ENCODE data around the gene U2AF1. TPM values are rescaled to one million over a fixed set of nuclear protein-coding genes. Genes with fewer than 3 reads are reported as not detected.
"Not testable (repeated sequence)": the region's sequence is repeated elsewhere in the genome, so short reads cannot be mapped to it uniquely, and the experiment has no call there.

Gene U2AF1
- total RNA-seq, 2 experiments from 2014 or later = 38.5 to 50.5 TPM

DNA sequence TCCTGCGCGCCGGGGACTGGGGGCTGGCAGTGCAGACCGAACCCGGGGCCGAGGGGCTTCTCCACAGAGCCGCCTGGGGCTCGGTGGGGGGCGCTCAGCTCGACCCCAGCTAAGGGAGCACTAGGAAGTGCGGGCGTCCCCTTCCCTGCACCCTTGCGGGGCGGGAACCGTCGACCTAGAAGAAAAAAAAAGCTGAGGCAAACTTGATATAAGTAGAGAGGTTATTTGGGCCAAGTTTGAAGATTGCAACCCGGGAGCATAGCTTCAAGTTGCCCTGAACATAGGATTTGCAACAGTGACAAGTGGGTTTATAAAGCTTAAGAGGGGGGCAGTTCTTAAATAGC is 396 bp upstream of the U2AF1 start:
- DNase-seq; intact Hi-C loops (cut with micrococcal nuclease); H3K4me3 Mint-ChIP-seq; H3K27ac Mint-ChIP-seq; H3K36me3 Mint-ChIP-seq; H3K9me3 Mint-ChIP-seq; H3K27me3 Mint-ChIP-seq; CTCF ChIA-PET; POLR2A ChIA-PET; H3K4me1 Mint-ChIP-seq (ENCODE audit: low read depth): not testable (repeated sequence)

DNA sequence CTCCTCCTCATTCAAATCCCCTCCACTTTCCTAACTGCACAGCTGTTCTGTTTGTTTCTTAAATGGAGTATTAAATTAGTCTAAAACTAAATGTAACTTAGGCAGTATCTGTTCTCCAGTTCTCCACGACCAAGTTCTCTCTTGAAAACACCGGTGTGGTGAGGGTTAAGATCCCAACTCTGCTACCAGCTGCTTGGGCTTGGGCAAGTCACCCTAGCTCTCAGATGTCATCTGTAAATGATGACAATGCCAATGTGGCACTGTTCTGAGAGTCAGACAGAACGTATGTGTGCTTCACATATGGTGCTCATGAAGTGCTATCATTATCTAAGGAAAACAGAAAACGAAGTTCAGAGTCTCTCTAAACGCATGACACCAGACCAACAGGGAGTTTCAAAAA is 2.7 kb downstream of the U2AF1 start:
- POLR2A ChIA-PET; H3K27ac Mint-ChIP-seq; CTCF ChIA-PET; H3K36me3 Mint-ChIP-seq; H3K4me1 Mint-ChIP-seq (ENCODE audit: low read depth); H3K4me3 Mint-ChIP-seq; intact Hi-C loops (cut with micrococcal nuclease); H3K9me3 Mint-ChIP-seq; H3K27me3 Mint-ChIP-seq: not testable (repeated sequence)
- DNase-seq = peak; percentile 3

DNA sequence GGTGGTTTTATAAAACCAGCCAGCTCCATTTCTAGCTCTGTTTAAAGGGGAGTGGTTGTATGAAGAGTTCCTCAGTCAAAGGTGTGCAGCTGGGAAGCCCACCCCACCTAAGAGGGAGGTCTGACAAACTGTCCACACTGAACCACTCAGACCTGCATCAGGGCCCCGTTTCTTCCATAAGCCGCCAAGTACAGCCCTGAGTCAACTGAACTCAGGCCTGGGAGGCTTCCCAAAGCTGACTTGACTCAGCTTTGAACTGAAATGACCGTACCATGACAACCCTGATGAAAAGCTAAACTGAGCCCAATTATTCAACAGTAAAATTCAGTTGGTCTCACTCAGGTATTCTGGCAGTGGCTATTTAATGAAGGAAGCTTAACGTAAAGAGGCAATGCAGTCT is 5.1 kb downstream of the U2AF1 start:
- intact Hi-C loops (cut with micrococcal nuclease); H3K4me1 Mint-ChIP-seq (ENCODE audit: low read depth); DNase-seq; H3K4me3 Mint-ChIP-seq; H3K36me3 Mint-ChIP-seq; H3K27ac Mint-ChIP-seq; H3K9me3 Mint-ChIP-seq; H3K27me3 Mint-ChIP-seq; POLR2A ChIA-PET; CTCF ChIA-PET: not testable (repeated sequence)

DNA sequence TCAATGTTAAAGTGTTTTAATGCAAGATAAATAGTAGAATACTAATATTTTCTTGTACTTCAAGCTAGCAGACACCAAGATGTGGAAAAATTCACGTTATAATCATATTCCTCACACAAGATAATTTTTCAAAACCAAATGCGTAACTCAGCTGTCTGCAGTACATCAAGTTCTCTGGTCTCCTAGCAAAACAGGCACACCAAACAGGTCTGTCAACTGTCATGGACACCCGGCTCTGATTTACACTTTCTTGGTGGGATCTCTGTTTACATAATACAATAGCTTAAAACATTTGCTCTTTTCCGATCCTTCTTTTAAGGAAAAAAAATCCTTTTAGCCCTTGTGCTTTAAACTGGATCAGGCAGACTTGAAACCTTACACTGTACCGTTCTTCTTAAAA is 5.7 kb downstream of the U2AF1 start:
- H3K9me3 Mint-ChIP-seq; H3K27me3 Mint-ChIP-seq; DNase-seq; CTCF ChIA-PET; H3K4me1 Mint-ChIP-seq (ENCODE audit: low read depth); intact Hi-C loops (cut with micrococcal nuclease); POLR2A ChIA-PET; H3K4me3 Mint-ChIP-seq; H3K27ac Mint-ChIP-seq; H3K36me3 Mint-ChIP-seq: not testable (repeated sequence)

DNA sequence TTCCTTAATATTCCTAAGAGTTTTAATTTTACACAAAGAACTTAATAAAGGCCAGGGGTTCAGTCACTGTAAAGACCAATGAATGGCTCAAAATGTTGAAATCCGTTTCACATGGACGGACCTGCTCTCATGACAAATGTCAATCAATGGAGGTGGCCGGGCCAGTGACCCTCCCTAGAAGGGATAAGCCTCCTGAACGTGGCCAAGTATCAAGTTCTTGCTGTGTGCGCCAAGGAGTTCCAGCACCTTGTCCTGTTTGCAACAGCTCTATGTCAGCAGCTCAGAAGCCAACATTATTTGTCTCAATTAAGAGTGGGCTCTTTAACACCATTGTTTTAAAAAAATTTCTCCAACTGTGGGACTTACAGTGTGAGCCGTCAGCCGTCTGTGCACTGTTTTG is 6.4 kb downstream of the U2AF1 start:
- H3K27me3 Mint-ChIP-seq; H3K27ac Mint-ChIP-seq; CTCF ChIA-PET; intact Hi-C loops (cut with micrococcal nuclease); H3K4me3 Mint-ChIP-seq; H3K36me3 Mint-ChIP-seq; H3K4me1 Mint-ChIP-seq (ENCODE audit: low read depth); DNase-seq; POLR2A ChIA-PET; H3K9me3 Mint-ChIP-seq: not testable (repeated sequence)

DNA sequence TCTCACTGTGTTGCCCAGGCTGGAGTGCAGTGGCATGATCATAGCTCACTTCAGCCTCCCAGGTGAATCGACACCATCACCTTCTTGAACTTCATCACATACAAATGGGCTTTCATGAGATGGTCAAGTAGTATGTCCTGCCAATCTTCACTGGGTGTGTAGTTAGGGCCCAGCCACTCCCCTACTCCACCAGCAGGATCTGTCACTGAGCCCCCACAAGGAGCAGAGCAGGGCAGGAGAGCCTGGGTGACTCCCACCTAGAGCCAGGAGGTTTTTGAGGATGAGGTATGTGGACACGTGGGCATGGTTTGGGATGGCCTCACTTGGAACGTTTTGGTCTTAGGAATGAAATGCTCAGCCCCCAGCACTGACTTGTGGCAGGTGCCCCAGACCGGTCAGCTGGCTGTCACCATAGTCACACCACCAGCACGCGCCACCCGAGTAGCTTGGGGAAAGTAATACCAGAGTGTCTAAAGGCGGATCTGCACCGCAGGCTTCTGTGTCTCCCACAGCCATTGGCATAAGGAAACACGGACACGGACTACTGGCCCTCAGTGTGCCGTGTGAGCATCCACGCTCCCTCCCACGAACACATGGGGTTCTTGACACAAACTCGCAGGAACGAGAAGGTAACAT is 15.3 kb downstream of the U2AF1 start:
- H3K27ac Mint-ChIP-seq; intact Hi-C loops (cut with micrococcal nuclease); H3K36me3 Mint-ChIP-seq; H3K4me1 Mint-ChIP-seq (ENCODE audit: low read depth); H3K27me3 Mint-ChIP-seq; CTCF ChIA-PET; H3K9me3 Mint-ChIP-seq; POLR2A ChIA-PET; DNase-seq; H3K4me3 Mint-ChIP-seq: not testable (repeated sequence)

DNA sequence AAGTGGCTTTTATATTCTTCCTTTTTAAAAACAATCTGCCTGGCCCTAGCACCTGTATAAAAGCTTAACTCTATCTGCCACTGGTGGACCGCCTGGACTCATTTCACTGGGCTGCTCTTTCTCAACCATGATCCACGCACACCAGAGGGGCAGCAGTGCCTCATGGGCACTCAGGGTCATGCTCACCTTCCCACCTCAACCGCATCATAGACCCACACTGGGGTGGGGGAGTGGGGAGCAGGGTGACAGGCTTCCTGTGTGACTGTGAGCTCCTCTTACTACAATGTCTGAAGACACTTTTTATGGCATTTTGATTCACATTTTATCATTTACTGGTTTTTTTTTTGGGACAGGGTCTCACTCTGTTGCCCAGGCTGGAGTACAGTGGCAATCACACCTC is 16.4 kb downstream of the U2AF1 start:
- DNase-seq; intact Hi-C loops (cut with micrococcal nuclease); H3K4me1 Mint-ChIP-seq (ENCODE audit: low read depth); H3K36me3 Mint-ChIP-seq; H3K4me3 Mint-ChIP-seq; H3K27me3 Mint-ChIP-seq; H3K27ac Mint-ChIP-seq; CTCF ChIA-PET; H3K9me3 Mint-ChIP-seq; POLR2A ChIA-PET: not testable (repeated sequence)

DNA sequence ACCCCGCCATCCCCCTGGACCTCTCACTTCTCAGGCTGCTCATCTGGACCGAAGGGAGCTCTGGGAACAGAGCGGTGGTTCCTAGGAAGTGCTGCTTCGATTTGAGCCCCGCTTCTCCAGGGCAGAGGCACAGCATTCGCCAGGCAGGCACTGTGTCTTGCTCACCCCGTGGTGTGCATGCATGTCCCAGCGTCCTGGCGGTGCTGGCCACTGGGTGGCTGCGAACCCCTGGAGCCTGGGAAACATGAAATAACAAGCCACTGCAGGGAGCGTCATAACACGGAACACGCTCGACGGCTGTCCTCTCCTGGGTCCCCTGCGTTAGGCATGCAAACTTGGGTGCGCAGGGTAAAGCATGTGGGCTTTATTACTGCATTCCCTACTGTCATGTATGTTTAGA is 17.9 kb downstream of the U2AF1 start:
- H3K27me3 Mint-ChIP-seq; H3K36me3 Mint-ChIP-seq; H3K27ac Mint-ChIP-seq; H3K9me3 Mint-ChIP-seq; CTCF ChIA-PET; DNase-seq; H3K4me3 Mint-ChIP-seq; H3K4me1 Mint-ChIP-seq (ENCODE audit: low read depth); intact Hi-C loops (cut with micrococcal nuclease); POLR2A ChIA-PET: not testable (repeated sequence)

DNA sequence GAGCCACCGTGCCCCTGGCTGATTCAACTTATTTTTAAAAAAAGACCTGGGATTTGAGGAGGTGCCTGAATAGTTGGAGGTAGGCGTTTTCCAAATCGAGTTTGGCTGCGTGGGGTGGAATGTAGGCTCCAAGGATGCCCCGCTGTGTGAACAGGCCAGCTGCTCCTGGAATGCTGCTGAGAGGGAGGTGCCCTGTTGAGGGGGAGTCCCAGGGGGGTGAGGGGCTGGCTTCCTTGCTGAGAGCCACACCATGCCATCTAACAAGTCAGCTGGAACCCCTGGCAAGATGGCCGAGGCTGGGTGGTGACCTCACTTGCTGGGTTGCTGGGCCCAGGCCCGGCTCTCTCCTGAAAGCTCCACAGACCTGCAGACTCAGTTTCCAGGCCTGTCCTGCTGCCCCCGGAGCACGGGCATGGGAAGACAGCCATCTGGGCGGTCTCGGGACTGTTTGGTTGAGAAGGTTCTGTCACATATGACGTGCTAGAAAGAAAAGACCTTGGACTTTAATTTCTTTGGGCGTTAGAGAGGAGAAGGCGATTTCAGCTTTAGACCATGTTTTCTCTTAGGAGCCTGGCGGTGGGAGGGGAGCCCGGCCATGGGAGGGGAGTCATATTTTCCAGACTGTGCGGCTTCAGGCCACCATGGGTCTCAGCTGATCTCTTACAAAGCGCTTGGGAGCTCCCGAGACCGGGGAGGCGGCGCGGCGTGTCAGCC is 24.6 kb downstream of the U2AF1 start:
- POLR2A ChIA-PET; CTCF ChIA-PET; intact Hi-C loops (cut with micrococcal nuclease): not testable (repeated sequence)

DNA sequence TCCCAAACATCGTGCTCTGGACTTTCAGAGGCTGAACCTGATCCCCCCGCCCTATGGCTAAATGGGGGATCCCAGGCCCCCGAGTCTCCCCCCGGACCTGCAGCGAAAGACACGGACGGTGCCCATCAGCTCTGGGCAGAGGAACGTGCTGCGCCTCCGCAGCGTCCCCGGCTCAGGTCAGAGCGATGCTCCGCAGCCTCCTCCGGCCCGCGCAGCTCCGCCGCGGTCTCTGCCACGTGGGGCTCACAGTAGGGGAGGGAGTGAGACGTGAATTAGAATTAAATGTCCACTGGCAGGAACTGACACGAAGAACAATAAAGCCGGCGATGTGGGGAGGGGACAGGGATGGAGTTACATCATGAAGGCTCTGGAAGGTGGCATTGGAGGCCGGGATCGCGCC is 30.7 kb downstream of the U2AF1 start:
- H3K36me3 Mint-ChIP-seq; H3K9me3 Mint-ChIP-seq; H3K27ac Mint-ChIP-seq; POLR2A ChIA-PET; CTCF ChIA-PET; DNase-seq; H3K4me3 Mint-ChIP-seq; H3K4me1 Mint-ChIP-seq (ENCODE audit: low read depth); intact Hi-C loops (cut with micrococcal nuclease); H3K27me3 Mint-ChIP-seq: not testable (repeated sequence)

More for the DNA sequence above, 24.6 kb downstream of the U2AF1 start:
- not testable (repeated sequence) for H3K4me3 Mint-ChIP-seq; DNase-seq; H3K27me3 Mint-ChIP-seq; H3K9me3 Mint-ChIP-seq; H3K27ac Mint-ChIP-seq; H3K4me1 Mint-ChIP-seq (ENCODE audit: low read depth); H3K36me3 Mint-ChIP-seq

DNA sequence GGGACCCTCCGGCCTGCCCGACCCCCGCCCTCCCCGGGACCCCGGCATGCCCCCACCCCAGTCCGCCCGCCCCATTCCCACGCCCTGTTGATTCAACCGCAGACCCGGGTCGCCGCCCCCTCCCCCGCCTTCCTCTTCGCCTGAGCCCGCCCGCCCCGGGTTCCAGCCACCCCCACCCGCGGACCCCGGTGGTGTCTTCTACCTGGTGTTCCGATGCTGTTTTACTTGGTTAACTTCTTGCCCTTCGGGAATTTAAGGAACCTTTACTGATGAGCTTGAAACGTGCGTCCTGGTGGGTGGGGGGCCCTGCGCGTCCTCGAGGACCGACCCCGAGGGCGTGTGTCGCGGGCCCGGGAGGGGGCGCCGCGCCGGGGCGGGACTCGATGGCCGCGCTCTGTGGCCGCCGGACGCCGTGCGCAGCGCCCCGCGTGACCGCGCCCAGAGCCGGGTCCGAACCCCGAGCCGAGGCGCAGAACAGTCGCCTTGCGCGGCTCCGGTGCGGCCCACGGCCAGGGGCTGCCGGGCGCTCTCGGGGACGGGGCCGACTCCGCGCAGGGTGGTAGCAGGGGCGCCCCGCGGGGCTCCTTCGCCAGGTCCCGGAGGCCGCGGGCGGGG is 31.2 kb downstream of the U2AF1 start:
- H3K4me1 Mint-ChIP-seq (ENCODE audit: low read depth); DNase-seq; H3K27me3 Mint-ChIP-seq; H3K27ac Mint-ChIP-seq; H3K36me3 Mint-ChIP-seq; POLR2A ChIA-PET; CTCF ChIA-PET; H3K9me3 Mint-ChIP-seq; H3K4me3 Mint-ChIP-seq; intact Hi-C loops (cut with micrococcal nuclease): not testable (repeated sequence)

DNA sequence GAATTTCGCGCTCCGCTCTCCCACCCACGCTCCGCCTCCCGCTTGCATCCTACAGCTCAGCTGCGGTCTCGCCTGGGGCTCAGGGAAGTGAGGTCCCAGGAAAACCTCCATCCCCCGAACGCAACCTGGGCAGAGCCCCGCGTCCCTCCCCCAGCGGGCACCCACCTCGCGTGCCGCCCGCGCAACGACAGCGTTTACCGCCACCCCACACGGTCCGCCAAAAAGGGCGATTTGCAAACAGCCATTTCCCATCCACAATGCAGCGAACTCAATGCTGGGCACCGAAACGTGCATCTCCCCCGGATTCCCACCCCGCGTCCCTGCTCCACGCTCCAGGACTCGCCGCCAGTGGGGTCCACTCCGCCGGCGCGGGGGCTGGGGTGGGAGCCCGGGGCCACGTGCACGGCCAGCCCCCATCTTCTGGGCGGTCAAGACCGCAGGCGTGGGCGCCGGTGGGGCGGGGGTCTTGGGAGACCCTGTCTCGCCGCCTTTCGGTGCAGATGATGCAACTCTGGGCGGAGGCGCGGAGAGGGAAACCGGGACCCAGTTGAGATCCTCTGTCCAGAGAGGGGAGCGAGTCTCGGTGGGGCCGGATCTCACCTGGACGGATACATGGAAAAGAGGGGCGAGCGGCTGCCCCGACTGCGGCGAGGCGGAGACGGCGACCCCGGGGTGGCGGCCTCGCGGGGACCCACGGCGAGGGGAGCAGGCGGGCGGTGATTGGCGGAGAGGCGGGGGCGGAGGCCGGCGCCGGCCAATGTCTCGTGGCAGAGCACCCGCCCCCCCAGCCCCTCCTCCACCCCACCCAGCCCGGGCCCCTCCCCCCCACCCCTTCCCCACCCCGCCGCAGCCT is 32.0 kb downstream of the U2AF1 start, which contains the start of gene CBS:
TSS of gene CBS (minus strand) at position 666 of the 853 bp plus-strand sequence. CDS start 3,642 bp downstream, outside the sequence.
- intact Hi-C loops (cut with micrococcal nuclease); H3K36me3 Mint-ChIP-seq; H3K4me1 Mint-ChIP-seq (ENCODE audit: low read depth): not testable (repeated sequence)

More for the DNA sequence above, 32.0 kb downstream of the U2AF1 start, which contains the start of gene CBS:
- H3K27ac Mint-ChIP-seq, DNase-seq, CTCF ChIA-PET, H3K9me3 Mint-ChIP-seq, POLR2A ChIA-PET, H3K27me3 Mint-ChIP-seq, H3K4me3 Mint-ChIP-seq: not testable (repeated sequence)

All from activated CD4-positive, alpha-beta memory T cell treated with anti-CD3 and anti-CD28 coated beads for 36 hours (primary cell).